PC-9 (cell line): ENCODE results near the gene MRPL12.

Experiments used
- CTCF ChIP-seq: fragments of 200-600 bp; sonication (generic); conservative IDR thresholded peaks from 2 replicates; pipeline ENCODE4 v1.6.1; 2017; ENCODE audit warnings: mixed run types, antibody characterized with exemption, mild to moderate bottlenecking, moderate library complexity
- EZH2 ChIP-seq: fragments of 200-600 bp; sonication (generic); IDR thresholded peaks from 2 replicates; pipeline ENCODE4 v1.8.0; 2017; ENCODE audit warnings: antibody characterized with exemption, low read depth

- TF ChIP-seq CTCF (no peak), EZH2 (no peak)
These were observed 9.9 kb downstream of the MRPL12 start for GRCh38 chr17:81713004-81713555.
